Keratinocyte (primary cell): Measurements from ENCODE around the gene RIN3. TPM values are rescaled to one million over a fixed set of nuclear protein-coding genes. Genes with fewer than 3 reads are reported as not detected.

Experiments
- DNase-seq: peaks from one replicate; pipeline ENCODE4 v3.0.0-alpha.2; 2011; ENCODE audit warnings: low read depth, missing footprints, low spot score
- FAIRE-seq: peaks from 2 replicates; lab custom pipeline; 2011; peaks lifted over from hg19 to GRCh38; lab: Jason Lieb, UNC
- H2AFZ ChIP-seq: 2 replicates; pipeline ENCODE4 v1.6.0; 2012; ENCODE audit warnings: low read length, control low read depth, inconsistent platforms; ENCODE audit not compliant: control insufficient read depth
- H3K27ac ChIP-seq: 2 replicates; pipeline ENCODE4 v1.5.1; 2011; ENCODE audit warnings: low read length; ENCODE audit not compliant: control insufficient read depth, insufficient read depth
- H3K27me3 ChIP-seq: 3 replicates; pipeline ENCODE4 v1.6.0; 2011; ENCODE audit warnings: low read length; ENCODE audit not compliant: control insufficient read depth, insufficient read depth; ENCODE audit errors: extremely low read depth
- H3K36me3 ChIP-seq, 2 experiments: 2 replicates in 1 of 2; 3 replicates in 1 of 2; pipeline ENCODE4 v1.5.1; 2011; ENCODE audit warnings: low read length in 2 of 2, mild to moderate bottlenecking in 1 of 2; ENCODE audit not compliant: control insufficient read depth in 2 of 2, insufficient read depth in 2 of 2; ENCODE audit errors: extremely low read depth in 1 of 2
- H3K4me1 ChIP-seq: 3 replicates; pipeline ENCODE4 v1.5.1; 2011; ENCODE audit warnings: low read length; ENCODE audit not compliant: control insufficient read depth, insufficient read depth; ENCODE audit errors: extremely low read depth
- H3K4me2 ChIP-seq: 3 replicates; pipeline ENCODE4 v1.6.0; 2011; ENCODE audit warnings: low read depth, low read length; ENCODE audit not compliant: control insufficient read depth, insufficient read depth; ENCODE audit errors: extremely low read depth
- H3K4me3 ChIP-seq, 3 experiments: fragments of 200-600 bp in 1 of 3; sonication (generic) in 1 of 3; 2 replicates in 2 of 3; 3 replicates in 1 of 3; pipeline ENCODE4 v1.5.1; 2011 to 2016; ENCODE audit warnings: low read length in 3 of 3, mild to moderate bottlenecking in 3 of 3, control low read depth in 2 of 3, inconsistent platforms in 1 of 3, low read depth in 1 of 3, mixed read lengths in 1 of 3, mixed run types in 1 of 3, moderate library complexity in 1 of 3; ENCODE audit not compliant: control insufficient read depth in 2 of 3, insufficient read depth in 2 of 3; ENCODE audit errors: extremely low read depth in 1 of 3
- H3K79me2 ChIP-seq: 2 replicates; pipeline ENCODE4 v1.6.0; 2012; ENCODE audit warnings: low read length; ENCODE audit not compliant: control insufficient read depth, insufficient read depth
- H3K9ac ChIP-seq: 3 replicates; pipeline ENCODE4 v1.6.0; 2011; ENCODE audit warnings: low read length; ENCODE audit not compliant: control insufficient read depth, insufficient read depth; ENCODE audit errors: extremely low read depth
- H3K9me1 ChIP-seq: 3 replicates; pipeline ENCODE4 v1.6.0; 2011; ENCODE audit warnings: low read length; ENCODE audit not compliant: control insufficient read depth, insufficient read depth; ENCODE audit errors: extremely low read depth
- H3K9me3 ChIP-seq: 2 replicates; pipeline ENCODE4 v1.5.1; 2012; ENCODE audit warnings: low read depth, low read length; ENCODE audit not compliant: control insufficient read depth
- H4K20me1 ChIP-seq: 3 replicates; pipeline ENCODE4 v1.6.0; 2011; ENCODE audit warnings: low read length; ENCODE audit not compliant: control insufficient read depth, insufficient read depth; ENCODE audit errors: extremely low read depth
- CTCF ChIP-seq, 3 experiments: IDR thresholded peaks in 1 of 3; conservative IDR thresholded peaks in 1 of 3; optimal IDR thresholded peaks in 1 of 3; 2 replicates in 2 of 3; 3 replicates in 1 of 3; pipeline versions ENCODE3 to v1.5.1; 2011; ENCODE audit warnings: low read length in 3 of 3, mild to moderate bottlenecking in 3 of 3, moderate library complexity in 2 of 3, control low read depth in 1 of 3, inconsistent platforms in 1 of 3; ENCODE audit not compliant: insufficient read depth in 2 of 3; ENCODE audit errors: extremely low read depth in 1 of 3
- EZH2 ChIP-seq: IDR thresholded peaks from one replicate; pipeline ENCODE4 v1.6.1; 2012; ENCODE audit warnings: inconsistent platforms, mild to moderate bottlenecking, low read length, moderate library complexity
- dilution Hi-C: fragments of 300-500 bp; cut with MboI; formaldehyde crosslinking; loops from one replicate; pipeline ENCODE4 v1.7.0; 2020; ENCODE audit warnings: low sequenced_read_pairs; ENCODE audit not compliant: extremely low pct_ligation_motif_present
- polyA plus RNA-seq, 5 experiments: library from polyadenylated mRNA; depleted of rRNA in 3 of 5; stranded (reverse) in 3 of 5; stranded (forward) in 1 of 5; unstranded in 1 of 5; fragments of >200 nt; gene quantifications; 1 replicate in 1 of 5; 2 replicates in 3 of 5; 3 replicates in 1 of 5; pipeline versions ENCODE4 v1.2.1 to v1.2.3, GENCODE V29; 2011 to 2012; ENCODE audit warnings: missing spikeins in 2 of 5, low read depth in 1 of 5, low replicate concordance in 1 of 5

Gene RIN3
- polyA plus RNA-seq, 1 donor (not counting 4 experiments of a cell fraction or from before 2014, with no cell fraction given), result 1.2 TPM

- Histone ChIP-seq H2AFZ (no peak overlapping the region), H3K4me1 (peaks cover 8% of the 10 kb centered on the region), H3K9me3 (no peaks in the 10 kb centered on the region), H3K9ac (no peak overlapping the region), H3K36me3 (peaks cover 8% of the 10 kb centered on the region in 2 experiments), H3K9me1 (no peaks in the 10 kb centered on the region), H4K20me1 (no peaks in the 10 kb centered on the region), H3K27me3 (no peaks in the 10 kb centered on the region), H3K4me3 (no peak overlapping the region), H3K79me2 (no peaks in the 10 kb centered on the region), H3K27ac (no peak overlapping the region), H3K4me2 (no peak overlapping the region)
- DNase-seq, result no peak
- FAIRE-seq, result no peak
- TF ChIP-seq EZH2 (no peak), CTCF (optimal IDR thresholded peaks at IDR 0.05 in 1 of 3, IDR thresholded peaks at IDR 0.05 in 1 of 3, conservative IDR thresholded peaks at IDR 0.05 in 1 of 3; ENCODE audit: extremely low read depth in 1 of 3, insufficient read depth in 2 of 3, low read length in 3 of 3) (no peak)
- dilution Hi-C loops, result no loop called here
Observed at GRCh38 chr14:92726933-92727262, 213.3 kb downstream of the RIN3 start.

GRCh38 chr14:92728759-92729364 is 215.3 kb downstream of the RIN3 start:
- DNase-seq, result peak; percentile 69

More at GRCh38 chr14:92728759-92729364, 215.3 kb downstream of the RIN3 start:
- Histone ChIP-seq H3K9me3 (no peaks in the 10 kb centered on the region), H3K4me2 (no peak overlapping the region), H3K9ac (no peak overlapping the region), H3K36me3 (peaks cover 8 to 10% of the 10 kb centered on the region in 2 experiments), H4K20me1 (no peaks in the 10 kb centered on the region), H3K79me2 (no peaks in the 10 kb centered on the region), H3K4me3 (no peak overlapping the region), H3K27ac (no peak overlapping the region), H3K4me1 (peaks cover 8% of the 10 kb centered on the region), H3K9me1 (no peaks in the 10 kb centered on the region), H3K27me3 (no peaks in the 10 kb centered on the region), H2AFZ (no peak overlapping the region)
- peak; percentile 76 for FAIRE-seq
- dilution Hi-C loops, result no loop called here
- no peak for TF ChIP-seq CTCF (optimal IDR thresholded peaks at IDR 0.05 in 1 of 3, IDR thresholded peaks at IDR 0.05 in 1 of 3, conservative IDR thresholded peaks at IDR 0.05 in 1 of 3; ENCODE audit: extremely low read depth in 1 of 3, insufficient read depth in 2 of 3, low read length in 3 of 3)
- no peak for TF ChIP-seq EZH2
